IMR-90 (cell line): ENCODE data around the gene NKX2-8. TPM values are rescaled to one million over a fixed set of nuclear protein-coding genes. Genes with fewer than 3 reads are reported as not detected.

ENCODE experiments used
- ATAC-seq: fragments of 200-7000 bp; cut with Tn5 transposase; 2 replicates; pipeline ENCODE4 v1.9.1; 2020; ENCODE audit warnings: low read depth, mild to moderate bottlenecking, moderate library complexity
- BruUV-seq: library from RNA; stranded (reverse); fragments of 400-500 nt; replicated peaks from 2 replicates; lab custom pipeline; 2021; lab: Mats Ljungman, UMichigan
- CTCF ChIA-PET: fragments of 300-600 bp; formaldehyde crosslinking; extraction: SDS; loops from one replicate; lab custom pipeline; 2021; ENCODE audit warnings: antibody characterized with exemption; lab: Yijun Ruan, JAX
- POLR2A ChIA-PET: fragments of 300-600 bp; sonication (Branson Sonifier 250); formaldehyde crosslinking; loops from one replicate; lab custom pipeline; 2022; ENCODE audit warnings: antibody characterized with exemption; ENCODE audit not compliant: unreplicated experiment; lab: Charles Lee
- DNase-seq: peaks from one replicate; pipeline ENCODE4 v3.0.0; 2013
- H2AFZ ChIP-seq: replicated peaks from 2 replicates; pipeline ENCODE3; 2013; ENCODE audit warnings: low read length, mild to moderate bottlenecking; ENCODE audit not compliant: poor library complexity
- H2AK5ac ChIP-seq: 2 replicates; pipeline ENCODE4 v1.6.1; 2013; ENCODE audit warnings: low read depth, low read length, inconsistent platforms
- H2AK9ac ChIP-seq: replicated peaks from 2 replicates; pipeline ENCODE3; 2013; ENCODE audit warnings: mild to moderate bottlenecking, low read depth, low read length, moderate library complexity; ENCODE audit not compliant: poor library complexity
- H2BK120ac ChIP-seq: 2 replicates; pipeline ENCODE4 v1.6.1; 2013; ENCODE audit warnings: low read depth, low read length, inconsistent platforms
- H2BK15ac ChIP-seq: 3 replicates; pipeline ENCODE4 v1.6.1; 2013; ENCODE audit warnings: low read depth, low read length, inconsistent platforms
- H2BK20ac ChIP-seq: 2 replicates; pipeline ENCODE4 v1.6.1; 2013; ENCODE audit warnings: low read depth, mild to moderate bottlenecking, inconsistent platforms, low read length, moderate library complexity
- H2BK5ac ChIP-seq: 2 replicates; pipeline ENCODE4 v1.6.1; 2013; ENCODE audit warnings: mild to moderate bottlenecking, low read depth, low read length, inconsistent platforms; ENCODE audit not compliant: poor library complexity, severe bottlenecking
- H3K14ac ChIP-seq: replicated peaks from 2 replicates; pipeline ENCODE4 v1.6.1; 2013; ENCODE audit warnings: low read depth, low read length, inconsistent platforms
- H3K18ac ChIP-seq: 2 replicates; pipeline ENCODE4 v1.6.1; 2013; ENCODE audit warnings: low read depth, low read length, control low read depth
- H3K23ac ChIP-seq: 2 replicates; pipeline ENCODE4 v1.6.1; 2013; ENCODE audit warnings: low read depth, low read length, inconsistent platforms
- H3K27ac ChIP-seq: 2 replicates; pipeline ENCODE4 v1.5.1; 2013; ENCODE audit warnings: mild to moderate bottlenecking, control low read depth, low read length; ENCODE audit not compliant: insufficient read depth
- H3K27me3 ChIP-seq: 2 replicates; pipeline ENCODE4 v1.6.1; 2013; ENCODE audit warnings: low read length; ENCODE audit not compliant: control insufficient read depth, insufficient read depth
- H3K36me3 ChIP-seq: 2 replicates; pipeline ENCODE4 v1.6.1; 2013; ENCODE audit warnings: low read length, mixed read lengths; ENCODE audit not compliant: control insufficient read depth, insufficient read depth
- H3K4ac ChIP-seq: 2 replicates; pipeline ENCODE4 v1.6.1; 2013; ENCODE audit warnings: low read depth, low read length, inconsistent platforms
- H3K4me1 ChIP-seq: 2 replicates; pipeline ENCODE4 v1.6.1; 2013; ENCODE audit warnings: low read length, mixed read lengths; ENCODE audit not compliant: control insufficient read depth, insufficient read depth
- H3K4me2 ChIP-seq: 2 replicates; pipeline ENCODE4 v1.6.1; 2013; ENCODE audit warnings: low read depth, mild to moderate bottlenecking, control low read depth, low read length, moderate library complexity
- H3K4me3 ChIP-seq: 2 replicates; pipeline ENCODE4 v1.5.1; 2013; ENCODE audit warnings: low read depth, mild to moderate bottlenecking, control low read depth, low read length, moderate library complexity; ENCODE audit not compliant: insufficient read depth
- H3K56ac ChIP-seq: 2 replicates; pipeline ENCODE4 v1.6.1; 2013; ENCODE audit warnings: low read length, inconsistent platforms; ENCODE audit not compliant: insufficient read depth; ENCODE audit errors: extremely low read depth
- H3K79me1 ChIP-seq, 2 experiments: 2 replicates each; pipeline ENCODE4 v1.6.1; 2013; ENCODE audit warnings: low read length in 2 of 2, inconsistent platforms in 1 of 2, low read depth in 1 of 2
- H3K9ac ChIP-seq: 2 replicates; pipeline ENCODE4 v1.6.1; 2013; ENCODE audit warnings: low read depth, low read length, control low read depth
- H3K9me1 ChIP-seq: 2 replicates; pipeline ENCODE4 v1.6.1; 2013; ENCODE audit warnings: low read length, inconsistent platforms; ENCODE audit not compliant: insufficient read depth
- H3K9me3 ChIP-seq: 2 replicates; pipeline ENCODE4 v1.6.1; 2013; ENCODE audit warnings: low read length; ENCODE audit not compliant: control insufficient read depth, insufficient read depth
- H4K20me1 ChIP-seq: 2 replicates; pipeline ENCODE4 v1.6.1; 2013; ENCODE audit warnings: low read length, inconsistent platforms; ENCODE audit not compliant: insufficient read depth
- H4K5ac ChIP-seq: 2 replicates; pipeline ENCODE4 v1.6.1; 2013; ENCODE audit warnings: mild to moderate bottlenecking, low read depth, low read length, control low read depth
- H4K8ac ChIP-seq, 2 experiments: 2 replicates each; pipeline ENCODE4 v1.6.1; 2013; ENCODE audit warnings: low read depth in 2 of 2, low read length in 2 of 2, control low read depth in 1 of 2, inconsistent platforms in 1 of 2
- H4K91ac ChIP-seq: 2 replicates; pipeline ENCODE4 v1.6.1; 2013; ENCODE audit warnings: low read depth, low read length, inconsistent platforms; ENCODE audit not compliant: insufficient read depth
- CEBPB ChIP-seq: IDR thresholded peaks from 2 replicates; pipeline ENCODE4 v1.6.1; 2012; ENCODE audit warnings: low read depth, low read length, improper control_type of control experiment
- CHD1 ChIP-seq: IDR thresholded peaks from 2 replicates; pipeline ENCODE4 v1.6.1; 2012; ENCODE audit warnings: low read depth, low read length, improper control_type of control experiment
- CTCF ChIP-seq: conservative IDR thresholded peaks from 2 replicates; pipeline ENCODE4 v1.5.1; 2012; ENCODE audit warnings: mild to moderate bottlenecking, low read depth, low read length, improper control_type of control experiment
- MXI1 ChIP-seq: IDR thresholded peaks from 2 replicates; pipeline ENCODE4 v1.6.1; 2012; ENCODE audit warnings: low read depth, mild to moderate bottlenecking, low read length, moderate library complexity, borderline replicate concordance
- POLR2A ChIP-seq: IDR thresholded peaks from 2 replicates; pipeline ENCODE4 v1.6.1; 2012; ENCODE audit warnings: mild to moderate bottlenecking, low read depth, low read length
- RAD21 ChIP-seq: IDR thresholded peaks from 2 replicates; pipeline ENCODE4 v1.6.1; 2012; ENCODE audit warnings: low read length, improper control_type of control experiment
- RCOR1 ChIP-seq: IDR thresholded peaks from 2 replicates; pipeline ENCODE4 v1.6.1; 2012; ENCODE audit warnings: mild to moderate bottlenecking, low read length, improper control_type of control experiment; ENCODE audit not compliant: insufficient replicate concordance
- RFX5 ChIP-seq: IDR thresholded peaks from 2 replicates; pipeline ENCODE4 v1.8.0; 2012; ENCODE audit warnings: low read depth, mild to moderate bottlenecking, low read length, moderate library complexity
- WGBS, 2 experiments: methylation state at CpG; one replicate each; pipeline versions ENCODE4 v1.1.5 to v1.1.7; 2013; ENCODE audit warnings: missing lambda C conversion rate in 2 of 2; ENCODE audit not compliant: insufficient read length in 1 of 2; ENCODE audit errors: extremely low coverage in 2 of 2; 5-methylcytosine and 5-hydroxymethylcytosine counted together
- dilution Hi-C: fragments of 300-500 bp; cut with HindIII; formaldehyde crosslinking; loops from one replicate; pipeline ENCODE4 v1.14.3; 2018; ENCODE audit warnings: low sequenced_read_pairs; ENCODE audit not compliant: unreplicated experiment
- in situ Hi-C: fragments of 300-500 bp; cut with MboI; formaldehyde crosslinking; loops from 3 replicates; pipeline ENCODE4 v1.14.3; 2019; ENCODE audit warnings: low sequenced_read_pairs, inconsistent platforms, mixed read lengths
- intact Hi-C: fragments of 100-400 bp; cut with micrococcal nuclease; formaldehyde crosslinking; loops from 2 replicates; pipeline ENCODE4 v1.10.0; 2022
- polyA plus RNA-seq, 3 experiments: library from polyadenylated mRNA; depleted of rRNA; stranded (reverse); fragments of >200 nt; gene quantifications; 2 replicates each; pipeline ENCODE4 v1.2.3, GENCODE V29; 2012; ENCODE audit warnings: low replicate concordance in 1 of 3
- total RNA-seq: library from RNA; depleted of rRNA; stranded (reverse); fragments of >200 nt; gene quantifications from 2 replicates; pipeline ENCODE4 v1.2.3, GENCODE V29; 2012
- TF ChIP-seq, protein P1 (sequence below): fragments of 150-350 bp; IDR thresholded peaks from 2 replicates; pipeline ENCODE4 v1.6.1; 2017; ENCODE audit warnings: mild to moderate bottlenecking, antibody characterized with exemption, low read length, low read depth

Gene NKX2-8
- total and polyA plus RNA-seq, 2 of the 4 experiments (the other 2 are of a cell fraction): not detected

GRCh38 chr14:36538051-36538450 lies 44.4 kb downstream of the NKX2-8 start:
- H3K36me3 ChIP-seq: no peaks in the 10 kb centered on the region
- no peaks in the 10 kb centered on the region for H3K9me1 ChIP-seq
- H2BK120ac ChIP-seq: no peak overlapping the region
- no peak overlapping the region for H4K8ac ChIP-seq
- no peak overlapping the region for H3K56ac ChIP-seq
- H2AK9ac ChIP-seq: no peak overlapping the region
- H3K4me1 ChIP-seq: no peaks in the 10 kb centered on the region
- CTCF ChIA-PET: interaction anchor here (0.6 to 1.0 kb wide), 3 partner anchors 13 to 17 kb away, joined by 3 to 6 read pairs (median 4); no protein-coding TSS in a partner anchor
- peaks cover 2% of the 10 kb centered on the region; the same call in 1 of the 2 replicates for H3K27me3 ChIP-seq
- ATAC-seq (no peak), DNase-seq (no peak)
- H3K14ac ChIP-seq: no peak overlapping the region
- POLR2A ChIA-PET: no interaction called here
- in situ Hi-C loops: no loop called here
- H2BK5ac ChIP-seq: no peak overlapping the region
- H3K4ac ChIP-seq: no peak overlapping the region
- no peak overlapping the region for H4K91ac ChIP-seq
- H2BK15ac ChIP-seq: no peak overlapping the region
- dilution Hi-C loops: no loop called here
- no peak overlapping the region for H2BK20ac ChIP-seq
- no TSS peak for BruUV-seq
- TF ChIP-seq CHD1: no peak
- TF ChIP-seq RCOR1: no peak
- no peak for TF ChIP-seq MXI1
- TF ChIP-seq POLR2A: no peak
- no peak for TF ChIP-seq RFX5
- TF ChIP-seq, protein P1, sequence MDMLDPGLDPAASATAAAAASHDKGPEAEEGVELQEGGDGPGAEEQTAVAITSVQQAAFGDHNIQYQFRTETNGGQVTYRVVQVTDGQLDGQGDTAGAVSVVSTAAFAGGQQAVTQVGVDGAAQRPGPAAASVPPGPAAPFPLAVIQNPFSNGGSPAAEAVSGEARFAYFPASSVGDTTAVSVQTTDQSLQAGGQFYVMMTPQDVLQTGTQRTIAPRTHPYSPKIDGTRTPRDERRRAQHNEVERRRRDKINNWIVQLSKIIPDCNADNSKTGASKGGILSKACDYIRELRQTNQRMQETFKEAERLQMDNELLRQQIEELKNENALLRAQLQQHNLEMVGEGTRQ: no peak
- TF ChIP-seq CTCF: no peak
- no peak for TF ChIP-seq CEBPB
- TF ChIP-seq RAD21: no peak
- intact Hi-C loops: no loop called here
- no peak overlapping the region for H3K23ac ChIP-seq
- H4K5ac ChIP-seq: no peak overlapping the region
- H3K4me3 ChIP-seq: no peak overlapping the region
- no peak overlapping the region for H3K27ac ChIP-seq
- no peak overlapping the region for H2AFZ ChIP-seq
- no peaks in the 10 kb centered on the region for H3K9me3 ChIP-seq
- no peak overlapping the region for H2AK5ac ChIP-seq
- no peak overlapping the region for H3K9ac ChIP-seq
- no CpG with 5 or more reads among the region's 1 CpG for WGBS, 2 experiments
- H3K79me1 ChIP-seq: no peaks in the 10 kb centered on the region
- no peak overlapping the region for H3K18ac ChIP-seq
- H3K4me2 ChIP-seq: no peak overlapping the region
- no peaks in the 10 kb centered on the region for H4K20me1 ChIP-seq
